SK-N-MC (cell line): ENCODE data around the gene TAF11L3.
"Not testable (repeated sequence)": the region's sequence is repeated elsewhere in the genome, so short reads cannot be mapped to it uniquely, and the experiment has no call there.

ENCODE experiments used
- DNase-seq: peaks from one replicate; pipeline ENCODE4 v3.0.0-alpha.2; 2011; ENCODE audit warnings: low read depth, low spot score
- H3K27ac ChIP-seq: fragments of 200-600 bp; sonication (generic); 2 replicates; pipeline ENCODE4 v1.5.1; 2016; ENCODE audit warnings: mixed run types
- H3K36me3 ChIP-seq: fragments of 200-600 bp; sonication (generic); 2 replicates; pipeline ENCODE4 v1.6.1; 2017; ENCODE audit warnings: antibody characterized with exemption, low read length, mixed read lengths; ENCODE audit not compliant: insufficient read depth
- H3K4me3 ChIP-seq: fragments of 200-600 bp; sonication (generic); 2 replicates; pipeline ENCODE4 v1.5.1; 2016
- H3K9ac ChIP-seq: fragments of 200-600 bp; sonication (generic); 2 replicates; pipeline ENCODE4 v1.8.0; 2017; ENCODE audit warnings: mixed run types, mixed read lengths; ENCODE audit not compliant: insufficient read length
- H3K9me3 ChIP-seq: fragments of 200-600 bp; sonication (generic); 2 replicates; pipeline ENCODE4 v1.6.1; 2017; ENCODE audit warnings: low read depth, mild to moderate bottlenecking, antibody characterized with exemption, low read length, moderate library complexity, mixed read lengths
- EZH2 ChIP-seq: fragments of 200-600 bp; sonication (generic); IDR thresholded peaks from one replicate; pipeline ENCODE4 v1.6.1; 2017; ENCODE audit warnings: antibody characterized with exemption
- FOXP2 ChIP-seq: optimal IDR thresholded peaks from 2 replicates; pipeline ENCODE3; 2011; ENCODE audit warnings: mild to moderate bottlenecking, moderate library complexity; ENCODE audit not compliant: insufficient read depth; ENCODE audit errors: extremely low read length, control extremely low read depth
- POLR2AphosphoS5 ChIP-seq: IDR thresholded peaks from 2 replicates; pipeline ENCODE4 v1.6.1; 2012; ENCODE audit warnings: mild to moderate bottlenecking, low read depth, low read length, borderline replicate concordance

Gene TAF11L3

DNA sequence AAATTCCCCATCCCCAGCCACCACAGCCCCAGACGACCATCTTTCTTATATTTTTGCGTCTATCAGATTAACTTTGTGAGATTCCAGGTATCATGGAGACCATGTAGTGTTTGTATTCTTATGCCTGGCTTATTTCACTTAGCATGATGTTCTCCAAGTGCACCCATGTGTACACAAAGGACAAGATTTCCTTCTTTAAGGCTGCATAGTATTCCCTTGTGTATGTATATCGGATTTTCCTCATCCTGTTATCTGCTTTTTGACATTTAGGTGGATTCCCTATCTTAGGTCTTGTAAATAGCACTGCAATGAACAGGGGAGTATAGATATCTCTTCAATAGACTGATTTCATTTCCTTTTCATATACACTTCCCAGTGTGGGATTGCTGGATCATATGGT lies 25.4 kb upstream of the TAF11L3 start:
- H3K27ac ChIP-seq, result no peak overlapping the region
- no peak overlapping the region for H3K4me3 ChIP-seq
- H3K9ac ChIP-seq, result no peak overlapping the region
- TF ChIP-seq EZH2 (no peak), POLR2AphosphoS5 (no peak), FOXP2 (no peak)
- no peaks in the 10 kb centered on the region for H3K9me3 ChIP-seq
- H3K36me3 ChIP-seq, result no peaks in the 10 kb centered on the region
- DNase-seq, result no peak

GRCh38 chr5:17497446-17497845 lies 20.7 kb upstream of the TAF11L3 start:
- no peak overlapping the region for H3K9ac ChIP-seq
- no peak overlapping the region for H3K27ac ChIP-seq

GRCh38 chr5:17497931-17498330 lies 20.2 kb upstream of the TAF11L3 start, which contains the start of gene TAF11L2:
Gene TAF11L2, plus strand, starts transcription at chr5:17498231.
- DNase-seq, H3K27ac ChIP-seq, H3K4me3 ChIP-seq, H3K36me3 ChIP-seq, H3K9ac ChIP-seq, H3K9me3 ChIP-seq: not testable (repeated sequence)

More at GRCh38 chr5:17497446-17497845, 20.7 kb upstream of the TAF11L3 start:
- Histone ChIP-seq H3K4me3 (no peak overlapping the region), H3K36me3 (no peaks in the 10 kb centered on the region), H3K9me3 (no peaks in the 10 kb centered on the region)
- no peak for DNase-seq
- no peak for TF ChIP-seq POLR2AphosphoS5
- no peak for TF ChIP-seq FOXP2
- TF ChIP-seq EZH2, result no peak

DNA sequence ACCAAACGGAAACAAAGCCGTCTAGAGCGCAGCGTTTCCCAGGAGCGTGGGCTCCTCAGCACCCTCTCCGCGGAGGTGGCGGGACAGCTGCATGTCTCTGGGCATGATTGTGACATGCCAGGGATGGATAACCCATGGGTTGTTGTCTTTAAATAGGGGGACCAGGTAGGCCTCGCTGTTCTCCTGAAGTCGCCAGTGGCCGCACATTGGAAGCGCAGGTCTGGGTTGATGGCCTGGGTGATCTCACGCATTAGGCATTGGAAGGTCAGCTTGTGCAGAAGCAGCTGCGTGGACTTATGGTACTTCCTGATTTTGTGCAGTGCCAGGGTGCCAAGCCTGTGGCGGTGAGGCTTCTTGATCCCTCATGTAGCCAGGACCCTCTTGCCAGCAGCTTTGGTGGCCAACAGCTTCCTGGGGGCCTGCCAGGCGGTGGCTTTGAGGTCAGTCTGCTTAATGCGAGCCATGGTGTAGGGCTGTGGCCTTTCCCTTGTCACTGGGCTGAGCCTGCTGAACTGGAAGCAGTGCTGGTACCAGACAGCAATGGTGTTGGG lies 6.3 kb upstream of the TAF11L3 start:
- Histone ChIP-seq H3K9me3 (no peaks in the 10 kb centered on the region), H3K36me3 (no peaks in the 10 kb centered on the region), H3K9ac (no peak overlapping the region), H3K4me3 (no peak overlapping the region), H3K27ac (no peak overlapping the region)
- DNase-seq, result no peak
- TF ChIP-seq FOXP2, result no peak
- no peak for TF ChIP-seq POLR2AphosphoS5
- TF ChIP-seq EZH2, result no peak

DNA sequence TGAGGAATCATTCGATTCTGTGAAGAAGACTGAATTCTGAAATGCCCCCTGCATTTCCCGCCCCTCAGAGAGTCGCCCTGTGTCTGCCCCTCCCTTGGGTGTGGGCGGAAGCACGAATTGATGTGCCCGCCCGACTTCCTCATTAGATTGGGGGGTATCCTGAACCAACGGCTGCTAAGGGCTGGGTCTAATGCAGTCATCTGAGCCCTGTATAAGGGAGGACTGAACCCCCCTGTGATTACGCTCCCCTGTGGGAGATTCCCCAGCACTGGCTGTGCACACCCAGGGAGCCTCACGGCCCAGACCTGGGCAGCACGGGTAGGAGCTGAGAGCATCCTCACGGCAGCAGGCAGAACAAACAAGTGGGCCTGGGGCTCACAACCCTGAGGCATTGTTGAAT lies 641 bp upstream of the TAF11L3 start:
- H3K36me3 ChIP-seq, H3K9ac ChIP-seq, H3K9me3 ChIP-seq, H3K4me3 ChIP-seq, DNase-seq, H3K27ac ChIP-seq: not testable (repeated sequence)

- not testable (repeated sequence) for DNase-seq, H3K9me3 ChIP-seq, H3K9ac ChIP-seq, H3K36me3 ChIP-seq, H3K27ac ChIP-seq, H3K4me3 ChIP-seq
Measured at GRCh38 chr5:17519508-17519907, 1.3 kb downstream of the TAF11L3 start.

GRCh38 chr5:17521501-17521900 lies 3.3 kb downstream of the TAF11L3 start, which contains the start of gene TAF11L4:
Gene TAF11L4, plus strand, starts transcription at chr5:17521801.
- not testable (repeated sequence) for DNase-seq, H3K36me3 ChIP-seq, H3K27ac ChIP-seq, H3K9ac ChIP-seq, H3K4me3 ChIP-seq, H3K9me3 ChIP-seq

GRCh38 chr5:17524935-17525334 lies 6.8 kb downstream of the TAF11L3 start, which contains the start of gene TAF11L5:
Gene TAF11L5, plus strand, starts transcription at chr5:17525235.
- DNase-seq, H3K9me3 ChIP-seq: not testable (repeated sequence)

GRCh38 chr5:17526504-17526903 lies 8.3 kb downstream of the TAF11L3 start:
- H3K9ac ChIP-seq, H3K4me3 ChIP-seq, H3K27ac ChIP-seq, H3K9me3 ChIP-seq, H3K36me3 ChIP-seq, DNase-seq: not testable (repeated sequence)

More at GRCh38 chr5:17524935-17525334, 6.8 kb downstream of the TAF11L3 start, which contains the start of gene TAF11L5:
- H3K36me3 ChIP-seq, H3K27ac ChIP-seq, H3K4me3 ChIP-seq, H3K9ac ChIP-seq: not testable (repeated sequence)

DNA sequence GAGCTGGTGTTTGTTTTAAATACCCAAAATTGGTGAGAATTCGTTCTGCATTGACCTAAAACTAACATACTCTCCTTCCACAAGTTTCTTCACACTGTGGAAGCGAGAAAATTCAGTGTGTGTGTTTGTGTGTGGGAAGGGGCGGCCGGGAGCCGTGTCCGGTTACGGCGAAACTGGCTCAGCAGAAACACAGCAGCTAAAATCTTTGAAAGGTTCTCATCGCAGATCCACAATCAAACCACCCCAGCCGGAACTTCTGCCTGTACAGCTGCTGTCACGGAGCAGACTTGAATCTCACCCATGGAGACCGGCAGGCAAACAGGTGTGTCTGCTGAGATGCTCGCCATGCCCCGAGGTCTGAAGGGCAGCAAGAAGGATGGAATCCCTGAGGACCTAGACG lies 10.2 kb downstream of the TAF11L3 start, which contains the start of gene TAF11L6:
TAF11L6 (plus strand) TSS at position 301 of the 400 bp plus-strand sequence.
- not testable (repeated sequence) for H3K9ac ChIP-seq, H3K36me3 ChIP-seq, H3K4me3 ChIP-seq, DNase-seq, H3K9me3 ChIP-seq, H3K27ac ChIP-seq
